Peyer's patch (tissue), 4 donors: Measurements from ENCODE around the gene ZNF674.

Experiments
- CTCF ChIP-seq, 6 experiments: fragments of 450-650 bp in 4 of 6; fragments of 200-600 bp in 2 of 6; sonication (generic) in 1 of 6; IDR thresholded peaks; one replicate each; pipeline ENCODE4 v1.5.1; 2017 to 2019; ENCODE audit warnings: antibody characterized with exemption in 6 of 6, mild to moderate bottlenecking in 3 of 6, moderate library complexity in 1 of 6
- POLR2A ChIP-seq, 2 donors: fragments of 450-650 bp; IDR thresholded peaks; one replicate each; pipeline ENCODE4 v1.5.1; 2017; ENCODE audit warnings: antibody characterized with exemption in 2 of 2, mild to moderate bottlenecking in 2 of 2, moderate library complexity in 2 of 2

GRCh38 chrX:46551494-46552128, 6.4 kb upstream of the ZNF674 start:
- TF ChIP-seq CTCF (IDR thresholded peaks at IDR 0.05) (no peak), POLR2A (IDR thresholded peaks at IDR 0.05) (no peak)
